Measurements from ENCODE around the gene TM9SF4. TPM values are rescaled to one million over a fixed set of nuclear protein-coding genes. Genes with fewer than 3 reads are reported as not detected.

Gene TM9SF4
- total and polyA plus RNA-seq, 2 of the 8 experiments (the other 6 are each of a cell fraction or from before 2014, with no cell fraction given): 38.4 to 68.7 TPM

GRCh38 chr20:32075534-32075933 is 34.0 kb upstream of the TM9SF4 start:
- no peak overlapping the region for H2BK5ac ChIP-seq (ENCODE audit: low read depth, low read length)
- H3K18ac ChIP-seq (ENCODE audit: extremely low read depth, low read length): no peak overlapping the region
- H2BK12ac ChIP-seq (ENCODE audit: low read depth, low read length): no peak overlapping the region
- no peaks in the 10 kb centered on the region for H4K20me1 ChIP-seq (replicated peaks in 1 of 2; ENCODE audit: control insufficient read depth in 1 of 2, insufficient read depth in 2 of 2, low read length in 2 of 2)
- H3K56ac ChIP-seq (replicated peaks; ENCODE audit: insufficient read length, low read depth, low read length): no peak overlapping the region
- no peak overlapping the region for H2BK20ac ChIP-seq (ENCODE audit: low read length)
- no peak overlapping the region for H3K4me3 ChIP-seq (ENCODE audit: extremely low read depth in 1 of 4, insufficient read depth in 2 of 4, low read depth in 3 of 4, low read length in 4 of 4)
- no peak overlapping the region for H2BK120ac ChIP-seq (replicated peaks; ENCODE audit: low read depth, low read length)
- no peaks in the 10 kb centered on the region for H3K23me2 ChIP-seq (ENCODE audit: low read depth, low read length)
- H3K79me2 ChIP-seq (ENCODE audit: control insufficient read depth in 1 of 2, insufficient read depth in 2 of 2, low read length in 2 of 2): no peaks in the 10 kb centered on the region
- no peak for DNase-seq (ENCODE audit: low read depth in 1 of 2, low spot score in 2 of 2)
- CTCF ChIA-PET (ENCODE audit: partially characterized antibody): interaction anchor here (1.0 to 1.3 kb wide), 5 partner anchors 17 to 115 kb away, joined by 3 to 5 read pairs (median 4); no protein-coding TSS in a partner anchor
- TF ChIP-seq KDM1A (IDR thresholded peaks at IDR 0.05; ENCODE audit: borderline replicate concordance, low read length) (no peak), POLR2A (IDR thresholded peaks at IDR 0.05; ENCODE audit: control extremely low read depth in 1 of 2, low read depth in 2 of 2, low read length in 2 of 2) (no peak), BCL11A (IDR thresholded peaks at IDR 0.05; ENCODE audit: low read depth in 2 of 2, low read length in 2 of 2) (no peak), JUN (IDR thresholded peaks at IDR 0.05; ENCODE audit: low read depth, low read length) (no peak)
- TF ChIP-seq, protein P1, sequence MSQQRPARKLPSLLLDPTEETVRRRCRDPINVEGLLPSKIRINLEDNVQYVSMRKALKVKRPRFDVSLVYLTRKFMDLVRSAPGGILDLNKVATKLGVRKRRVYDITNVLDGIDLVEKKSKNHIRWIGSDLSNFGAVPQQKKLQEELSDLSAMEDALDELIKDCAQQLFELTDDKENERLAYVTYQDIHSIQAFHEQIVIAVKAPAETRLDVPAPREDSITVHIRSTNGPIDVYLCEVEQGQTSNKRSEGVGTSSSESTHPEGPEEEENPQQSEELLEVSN (IDR thresholded peaks at IDR 0.05): no peak
- H3K4ac ChIP-seq (replicated peaks; ENCODE audit: insufficient read length, low read depth, low read length): no peak overlapping the region
- H3K27ac ChIP-seq (ENCODE audit: low read depth, low read length): no peak overlapping the region
- H4K5ac ChIP-seq (ENCODE audit: insufficient read length, low read depth, low read length): no peak overlapping the region
- POLR2A ChIA-PET (ENCODE audit: partially characterized antibody): no interaction called here
- no peak overlapping the region for H2AFZ ChIP-seq (ENCODE audit: low read length)
- no peak overlapping the region for H3K9ac ChIP-seq (replicated peaks in 1 of 4; ENCODE audit: extremely low read depth in 1 of 4, low read depth in 3 of 4, low read length in 3 of 4)
- H2AK5ac ChIP-seq (ENCODE audit: low read depth, low read length): no peak overlapping the region
- no peaks in the 10 kb centered on the region for H3K36me3 ChIP-seq (ENCODE audit: control insufficient read depth in 2 of 4, insufficient read depth in 4 of 4, low read length in 3 of 4)
- H3K4me1 ChIP-seq (replicated peaks in 1 of 4; ENCODE audit: control insufficient read depth in 3 of 4, insufficient read depth in 4 of 4, low read length in 3 of 4): peaks cover 0 to 3% (median 0%) of the 10 kb centered on the region in 4 experiments; a peak in 3 of 7 replicates
- H4K8ac ChIP-seq (ENCODE audit: extremely low read depth, insufficient read depth, low read length): no peak overlapping the region
- H3K14ac ChIP-seq (ENCODE audit: insufficient read length): no peak overlapping the region
- H3K79me1 ChIP-seq (ENCODE audit: low read depth, low read length): no peaks in the 10 kb centered on the region
- no peak overlapping the region for H2BK15ac ChIP-seq (ENCODE audit: low read length)
- no peak overlapping the region for H3K4me2 ChIP-seq (ENCODE audit: insufficient read depth in 1 of 2, low read depth in 2 of 2, low read length in 2 of 2)
- WGBS, 2 experiments (ENCODE audit: extremely low coverage in 1 of 2, insufficient coverage in 1 of 2, insufficient read length in 1 of 2, insufficient replicate concordance in 2 of 2, low coverage in 1 of 2, low lambda C conversion rate in 2 of 2, missing lambda C conversion rate in 1 of 2): 88% methylated on average over 1 of the region's 1 CpG; no CpG with 5 or more reads in 1 of the 2 experiments
- H4K91ac ChIP-seq (replicated peaks; ENCODE audit: insufficient read length, low read length): no peak overlapping the region
- no peaks in the 10 kb centered on the region for H3K9me3 ChIP-seq (ENCODE audit: insufficient read depth in 2 of 2, low read depth in 1 of 2, low read length in 1 of 2)
- H3K27me3 ChIP-seq (replicated peaks in 1 of 4; ENCODE audit: control insufficient read depth in 3 of 4, extremely low read depth in 1 of 4, insufficient read depth in 3 of 4, low read length in 3 of 4): no peaks in the 10 kb centered on the region
- no peak overlapping the region for H3K23ac ChIP-seq (ENCODE audit: insufficient read length)
- no peak for FAIRE-seq

Data from H1 (cell line).